ENCODE measurements around the gene HRG.
A peak's percentile ranks its signal among the peaks of the same experiment; 100 is the strongest.
"Not testable (repeated sequence)": the region's sequence is repeated elsewhere in the genome, so short reads cannot be mapped to it uniquely, and the experiment has no call there.

The HRG gene

DNA sequence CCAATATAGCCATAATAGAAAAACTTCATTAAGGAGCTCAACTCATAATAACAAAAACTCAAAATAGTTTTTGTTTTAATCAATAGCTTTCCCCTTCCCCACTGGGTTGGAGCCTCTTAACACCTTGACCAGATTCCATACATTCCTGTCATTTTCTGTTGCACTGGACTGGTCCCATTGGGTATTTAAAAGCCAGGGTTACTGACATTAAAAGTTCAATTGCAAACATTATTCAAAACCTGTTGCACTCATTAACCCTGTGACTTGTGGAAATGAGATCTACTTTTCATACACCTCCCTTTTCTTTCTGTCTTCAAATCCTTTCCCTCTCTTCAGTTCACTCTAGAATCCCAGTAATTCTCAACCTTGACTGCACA, 1.7 kb upstream of the HRG start:
- no peaks in the 10 kb centered on the region; the same call in 1 of the 2 replicates for H3K9me3 ChIP-seq (ENCODE audit: insufficient read depth, low read depth, low read length)
- H3K4me3 ChIP-seq (ENCODE audit: low read length), result peak overlapping the region; percentile 11; the same call in 1 of the 2 replicates
- no peak overlapping the region for H3K27ac ChIP-seq (ENCODE audit: low read length)
- H3K27me3 ChIP-seq (ENCODE audit: insufficient read depth, low read length), result no peaks in the 10 kb centered on the region
- no peaks in the 10 kb centered on the region for H3K36me3 ChIP-seq (ENCODE audit: insufficient read depth, low read depth, low read length)
- H3K9ac ChIP-seq (ENCODE audit: low read depth, low read length), result peak overlapping the region; percentile 43; the same call in 1 of the 2 replicates
- peaks cover 14% of the 10 kb centered on the region for H3K4me1 ChIP-seq (ENCODE audit: insufficient read depth, low read length)

DNA sequence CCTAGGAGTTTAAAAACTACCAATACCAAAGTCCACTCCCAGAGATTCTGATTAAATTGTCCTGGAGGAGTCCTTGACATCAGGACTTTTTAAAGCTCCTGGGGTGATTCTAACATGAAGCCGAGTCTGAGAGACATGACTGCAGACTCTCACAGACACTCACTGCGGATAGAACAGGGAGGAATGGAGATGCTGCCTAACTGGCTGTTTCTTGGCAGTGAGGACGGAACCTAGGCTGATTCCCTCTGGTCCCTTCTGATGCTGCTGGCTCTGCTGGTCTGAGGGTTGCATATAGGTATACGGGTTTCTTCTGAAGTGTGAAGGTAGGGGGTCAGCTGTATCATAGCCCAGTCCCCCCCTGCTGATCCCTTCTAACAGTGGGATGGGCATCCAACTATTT, 1.3 kb upstream of the HRG start:
- Histone ChIP-seq H3K36me3 (ENCODE audit: insufficient read depth, low read depth, low read length) (no peaks in the 10 kb centered on the region), H3K27ac (ENCODE audit: low read length) (no peak overlapping the region), H3K27me3 (ENCODE audit: insufficient read depth, low read length) (no peaks in the 10 kb centered on the region), H3K4me1 (ENCODE audit: insufficient read depth, low read length) (peaks cover 14% of the 10 kb centered on the region), H3K9ac (ENCODE audit: low read depth, low read length) (no peak overlapping the region; the same call in 1 of the 2 replicates), H3K9me3 (ENCODE audit: insufficient read depth, low read depth, low read length) (no peaks in the 10 kb centered on the region; the same call in 1 of the 2 replicates), H3K4me3 (ENCODE audit: low read length) (no peak overlapping the region)

DNA sequence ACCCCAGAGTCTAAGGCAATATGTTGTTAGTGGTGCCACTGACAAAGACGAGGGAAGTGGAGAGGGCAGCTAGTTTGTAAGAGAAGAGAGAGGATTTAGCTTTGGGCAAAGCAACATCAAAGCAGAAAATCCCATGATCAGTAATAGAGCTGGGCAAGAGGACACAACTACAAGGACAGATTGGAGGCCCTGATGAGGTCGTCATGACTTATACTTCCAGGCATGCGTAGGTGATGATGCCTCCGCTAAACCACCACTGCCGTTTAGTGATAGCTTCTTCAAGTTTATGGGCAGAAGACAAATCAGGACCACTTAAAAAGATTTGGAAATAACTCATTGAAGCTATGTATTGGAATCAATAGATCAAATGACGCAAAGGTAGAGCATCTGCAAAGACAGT, 2.6 kb downstream of the HRG start:
- Histone ChIP-seq H3K36me3 (ENCODE audit: insufficient read depth, low read depth, low read length) (no peaks in the 10 kb centered on the region), H3K9ac (ENCODE audit: low read depth, low read length) (no peak overlapping the region), H3K27me3 (ENCODE audit: insufficient read depth, low read length) (no peaks in the 10 kb centered on the region), H3K4me1 (ENCODE audit: insufficient read depth, low read length) (peaks cover 13% of the 10 kb centered on the region), H3K27ac (ENCODE audit: low read length) (no peak overlapping the region), H3K4me3 (ENCODE audit: low read length) (no peak overlapping the region), H3K9me3 (ENCODE audit: insufficient read depth, low read depth, low read length) (no peaks in the 10 kb centered on the region; the same call in 1 of the 2 replicates)

GRCh38 chr3:186669378-186670084, 3.7 kb downstream of the HRG start:
- H3K9me3 ChIP-seq (ENCODE audit: insufficient read depth, low read depth, low read length), result no peaks in the 10 kb centered on the region; the same call in 1 of the 2 replicates
- peaks cover 2% of the 10 kb centered on the region for H3K4me1 ChIP-seq (ENCODE audit: insufficient read depth, low read length)
- H3K27ac ChIP-seq (ENCODE audit: low read length), result no peak overlapping the region
- H3K4me3 ChIP-seq (ENCODE audit: low read length), result no peak overlapping the region
- no peaks in the 10 kb centered on the region for H3K36me3 ChIP-seq (ENCODE audit: insufficient read depth, low read depth, low read length)
- no peaks in the 10 kb centered on the region for H3K27me3 ChIP-seq (ENCODE audit: insufficient read depth, low read length)
- H3K9ac ChIP-seq (ENCODE audit: low read depth, low read length), result no peak overlapping the region

- no peak overlapping the region for H3K9ac ChIP-seq (ENCODE audit: low read depth, low read length)
- no peaks in the 10 kb centered on the region for H3K36me3 ChIP-seq (ENCODE audit: insufficient read depth, low read depth, low read length)
- H3K27ac ChIP-seq (ENCODE audit: low read length), result no peak overlapping the region
- H3K4me1 ChIP-seq (ENCODE audit: insufficient read depth, low read length), result no peaks in the 10 kb centered on the region; the same call in 1 of the 2 replicates
- H3K9me3 ChIP-seq (ENCODE audit: insufficient read depth, low read depth, low read length), result no peaks in the 10 kb centered on the region; the same call in 1 of the 2 replicates
- no peak overlapping the region for H3K4me3 ChIP-seq (ENCODE audit: low read length)
- H3K27me3 ChIP-seq (ENCODE audit: insufficient read depth, low read length), result no peaks in the 10 kb centered on the region
Measured at GRCh38 chr3:186670155-186670554, 4.3 kb downstream of the HRG start.

DNA sequence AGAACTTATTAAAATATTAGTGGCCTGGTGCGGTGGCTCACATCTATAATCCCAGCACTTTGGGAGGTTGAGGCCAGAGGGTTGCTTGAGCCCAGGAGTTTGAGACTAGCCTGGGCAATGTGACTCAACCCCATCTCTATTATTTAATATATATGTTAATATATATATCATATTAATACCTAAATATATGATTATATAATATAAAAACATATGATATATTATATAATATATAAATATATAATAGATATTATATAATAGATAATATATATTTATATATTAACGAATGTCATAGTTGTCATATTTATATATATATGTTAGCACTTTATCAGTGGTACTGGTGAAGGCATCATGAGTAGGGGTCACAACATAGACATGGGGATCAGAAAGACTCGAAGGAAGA, 5.2 kb downstream of the HRG start:
- Histone ChIP-seq H3K27ac (ENCODE audit: low read length) (no peak overlapping the region), H3K27me3 (ENCODE audit: insufficient read depth, low read length) (no peaks in the 10 kb centered on the region), H3K4me3 (ENCODE audit: low read length) (no peak overlapping the region), H3K9ac (ENCODE audit: low read depth, low read length) (no peak overlapping the region), H3K4me1 (ENCODE audit: insufficient read depth, low read length) (no peaks in the 10 kb centered on the region), H3K36me3 (ENCODE audit: insufficient read depth, low read depth, low read length) (no peaks in the 10 kb centered on the region), H3K9me3 (ENCODE audit: insufficient read depth, low read depth, low read length) (no peaks in the 10 kb centered on the region; the same call in 1 of the 2 replicates)

- Histone ChIP-seq H3K4me1 (ENCODE audit: insufficient read depth, low read length) (no peaks in the 10 kb centered on the region), H3K36me3 (ENCODE audit: insufficient read depth, low read depth, low read length) (no peaks in the 10 kb centered on the region), H3K9ac (ENCODE audit: low read depth, low read length) (no peak overlapping the region), H3K27me3 (ENCODE audit: insufficient read depth, low read length) (no peaks in the 10 kb centered on the region), H3K4me3 (ENCODE audit: low read length) (no peak overlapping the region), H3K9me3 (ENCODE audit: insufficient read depth, low read depth, low read length) (no peaks in the 10 kb centered on the region), H3K27ac (ENCODE audit: low read length) (no peak overlapping the region)
Measured at GRCh38 chr3:186678604-186679003, 12.8 kb downstream of the HRG start.

DNA sequence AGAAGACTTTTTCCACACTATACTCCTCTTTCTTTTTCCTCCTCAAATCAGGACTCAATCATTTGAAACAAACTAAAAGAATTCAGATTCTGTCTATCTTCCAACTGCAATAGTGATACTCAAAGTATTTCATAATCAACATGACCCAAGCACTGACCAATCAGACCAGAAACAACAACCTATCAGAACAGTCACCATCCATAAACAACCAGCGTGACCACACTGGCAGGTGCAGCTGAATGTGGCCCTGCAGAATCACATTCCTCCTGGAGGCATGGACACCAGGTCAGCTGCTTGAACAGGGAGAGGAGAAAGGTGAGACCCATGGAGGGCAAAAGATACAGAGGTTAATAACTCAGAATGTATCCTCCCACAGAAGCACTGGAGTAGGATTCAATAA, 13.3 kb downstream of the HRG start:
- Histone ChIP-seq H3K4me3 (ENCODE audit: low read length) (no peak overlapping the region), H3K36me3 (ENCODE audit: insufficient read depth, low read depth, low read length) (no peaks in the 10 kb centered on the region), H3K27me3 (ENCODE audit: insufficient read depth, low read length) (no peaks in the 10 kb centered on the region), H3K27ac (ENCODE audit: low read length) (no peak overlapping the region), H3K4me1 (ENCODE audit: insufficient read depth, low read length) (no peaks in the 10 kb centered on the region), H3K9me3 (ENCODE audit: insufficient read depth, low read depth, low read length) (no peaks in the 10 kb centered on the region), H3K9ac (ENCODE audit: low read depth, low read length) (no peak overlapping the region)

DNA sequence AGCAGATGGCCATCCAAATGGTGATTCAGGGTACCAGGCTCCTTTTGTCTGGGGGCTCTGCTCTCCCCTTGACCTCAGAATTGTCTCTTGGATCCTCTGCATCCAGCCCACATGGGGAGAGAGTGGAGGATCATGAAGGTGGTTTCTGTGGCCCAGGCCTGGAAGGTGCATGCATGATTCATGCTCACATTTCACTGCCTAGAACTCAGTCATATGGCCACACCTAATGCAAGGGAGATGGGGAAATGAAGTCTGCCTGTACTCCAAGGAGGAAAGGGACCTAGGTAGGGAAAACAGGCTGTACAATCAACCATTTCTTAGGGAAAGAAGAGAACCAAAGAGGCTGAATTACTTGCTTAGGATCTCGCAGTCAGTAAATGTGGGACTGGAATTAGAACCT, 15.1 kb downstream of the HRG start:
- Histone ChIP-seq H3K36me3 (ENCODE audit: insufficient read depth, low read depth, low read length) (no peaks in the 10 kb centered on the region), H3K4me3 (ENCODE audit: low read length) (no peak overlapping the region), H3K9me3 (ENCODE audit: insufficient read depth, low read depth, low read length) (peaks cover 6% of the 10 kb centered on the region), H3K9ac (ENCODE audit: low read depth, low read length) (no peak overlapping the region), H3K27ac (ENCODE audit: low read length) (no peak overlapping the region), H3K27me3 (ENCODE audit: insufficient read depth, low read length) (no peaks in the 10 kb centered on the region), H3K4me1 (ENCODE audit: insufficient read depth, low read length) (no peaks in the 10 kb centered on the region)

GRCh38 chr3:186682812-186683211, 17.0 kb downstream of the HRG start:
- peaks cover 6% of the 10 kb centered on the region for H3K9me3 ChIP-seq (ENCODE audit: insufficient read depth, low read depth, low read length)
- H3K27me3 ChIP-seq (ENCODE audit: insufficient read depth, low read length), result no peaks in the 10 kb centered on the region
- no peak overlapping the region for H3K4me3 ChIP-seq (ENCODE audit: low read length)
- no peak overlapping the region for H3K9ac ChIP-seq (ENCODE audit: low read depth, low read length)
- H3K36me3 ChIP-seq (ENCODE audit: insufficient read depth, low read depth, low read length), result no peaks in the 10 kb centered on the region
- H3K27ac ChIP-seq (ENCODE audit: low read length), result no peak overlapping the region
- H3K4me1 ChIP-seq (ENCODE audit: insufficient read depth, low read length), result no peaks in the 10 kb centered on the region

DNA sequence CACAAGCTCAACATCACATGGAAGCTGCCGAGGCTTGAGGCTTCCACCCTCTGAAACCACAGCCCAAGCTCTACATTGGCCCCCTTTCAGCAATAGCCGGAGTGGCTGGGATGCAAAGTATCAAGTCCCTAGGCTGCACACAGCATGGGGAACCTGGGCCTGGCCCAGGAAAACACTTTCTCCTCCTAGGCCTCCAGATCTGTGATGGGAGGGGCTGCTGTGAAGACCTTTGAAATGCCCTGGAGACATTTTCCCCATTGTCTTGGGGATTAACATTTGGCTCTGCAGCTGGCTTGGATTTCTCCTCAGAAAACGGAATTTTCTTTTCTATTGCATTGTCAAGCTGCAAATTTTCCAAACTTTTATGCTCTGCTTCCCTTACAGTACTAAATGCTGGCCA, 18.2 kb downstream of the HRG start:
- no peaks in the 10 kb centered on the region for H3K36me3 ChIP-seq (ENCODE audit: insufficient read depth, low read depth, low read length)
- peaks cover 6% of the 10 kb centered on the region for H3K9me3 ChIP-seq (ENCODE audit: insufficient read depth, low read depth, low read length)
- no peaks in the 10 kb centered on the region for H3K27me3 ChIP-seq (ENCODE audit: insufficient read depth, low read length)
- no peak overlapping the region for H3K9ac ChIP-seq (ENCODE audit: low read depth, low read length)
- no peaks in the 10 kb centered on the region for H3K4me1 ChIP-seq (ENCODE audit: insufficient read depth, low read length)
- H3K4me3 ChIP-seq (ENCODE audit: low read length), result no peak overlapping the region
- H3K27ac ChIP-seq (ENCODE audit: low read length), result no peak overlapping the region

GRCh38 chr3:186686475-186686874, 20.7 kb downstream of the HRG start:
- H3K36me3 ChIP-seq (ENCODE audit: insufficient read depth, low read depth, low read length); H3K4me3 ChIP-seq (ENCODE audit: low read length); H3K9ac ChIP-seq (ENCODE audit: low read depth, low read length); H3K9me3 ChIP-seq (ENCODE audit: insufficient read depth, low read depth, low read length); H3K27me3 ChIP-seq (ENCODE audit: insufficient read depth, low read length); H3K27ac ChIP-seq (ENCODE audit: low read length); H3K4me1 ChIP-seq (ENCODE audit: insufficient read depth, low read length): not testable (repeated sequence)
